T-helper 22 cell (primary cell): Measurements from ENCODE around the gene MCHR1.
"Not testable (repeated sequence)": the region's sequence is repeated elsewhere in the genome, so short reads cannot be mapped to it uniquely, and the experiment has no call there.

Source experiments
- DNase-seq: peaks from one replicate; pipeline ENCODE4 v3.0.0-alpha.2; 2020; ENCODE audit warnings: low read depth

Gene MCHR1

DNA sequence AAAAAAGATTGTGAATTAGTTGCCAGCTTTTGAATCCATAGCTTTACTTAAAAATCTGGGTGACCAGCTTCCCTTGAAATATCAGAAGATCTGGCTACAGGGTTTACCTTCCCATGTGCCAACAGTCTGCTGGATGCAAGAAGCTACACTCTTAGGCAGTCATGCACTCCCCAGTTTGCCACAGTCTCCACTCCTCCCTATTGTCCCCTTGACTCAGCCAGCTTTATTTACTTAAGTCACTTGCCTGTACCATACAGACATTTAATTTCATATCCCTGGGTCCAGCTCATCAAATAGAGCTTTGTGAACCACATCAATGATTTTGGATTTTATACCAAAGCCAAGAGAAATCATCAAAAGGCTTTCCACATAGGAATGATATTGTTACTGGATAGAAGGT lies 12.2 kb downstream of the MCHR1 start:
- DNase-seq: no peak

DNA sequence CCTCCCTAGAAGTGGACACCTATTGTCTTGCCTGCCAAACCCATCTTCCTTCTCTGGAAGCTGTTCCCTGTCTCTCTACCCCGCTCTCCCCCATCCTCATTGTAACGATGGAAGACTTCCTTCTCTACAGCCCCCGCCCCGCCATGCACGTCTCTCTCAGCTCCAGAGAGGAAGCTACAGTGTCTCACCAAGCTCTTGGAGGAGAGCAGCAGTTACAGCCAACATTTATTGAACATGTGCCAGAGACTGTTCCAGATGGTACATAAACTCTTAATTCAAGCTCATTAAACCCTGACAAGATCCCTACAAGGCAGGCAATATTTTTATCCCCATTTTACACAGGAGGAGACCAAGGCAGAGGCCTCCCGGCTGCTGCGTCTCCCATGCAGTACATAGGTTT lies 15.1 kb downstream of the MCHR1 start:
- no peak for DNase-seq

DNA sequence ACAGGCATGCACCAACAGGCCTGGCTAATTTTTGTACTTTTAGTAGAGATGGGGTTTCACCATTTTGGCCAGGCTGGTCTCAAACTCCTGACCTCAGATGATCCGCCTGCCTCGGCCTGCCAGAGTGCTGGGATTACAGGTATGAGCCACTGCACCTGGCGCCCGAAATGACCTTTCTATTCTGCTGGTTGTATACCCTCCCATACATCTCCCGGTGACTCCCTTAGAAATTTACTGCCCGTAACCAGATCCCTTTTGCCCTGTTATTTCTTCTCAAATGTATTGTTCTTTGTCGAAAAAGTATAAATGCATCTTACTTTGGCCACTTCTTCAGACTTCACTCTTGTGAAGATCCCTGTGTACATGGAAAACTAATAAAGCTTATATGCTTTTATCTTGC lies 22.0 kb downstream of the MCHR1 start:
- DNase-seq: no peak

DNA sequence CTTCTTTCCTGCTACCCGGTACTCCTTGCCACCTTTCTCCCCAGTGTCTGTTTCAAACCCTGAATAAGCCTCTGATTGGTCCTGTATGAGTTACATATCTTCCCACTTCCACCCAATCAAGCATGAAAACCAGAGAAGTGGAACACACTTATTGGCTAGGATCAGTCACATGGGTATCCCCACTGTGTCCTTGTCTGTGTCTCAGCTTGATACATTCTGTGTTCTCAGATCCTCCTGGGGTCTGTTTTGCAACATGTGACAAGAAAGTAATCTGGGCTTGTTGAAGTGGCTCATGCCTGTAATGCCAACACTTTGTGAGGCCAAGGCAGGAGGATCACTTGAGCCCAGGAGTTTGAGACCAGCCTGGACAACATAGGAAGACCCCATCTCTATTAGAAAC lies 23.9 kb downstream of the MCHR1 start:
- DNase-seq: no peak

DNA sequence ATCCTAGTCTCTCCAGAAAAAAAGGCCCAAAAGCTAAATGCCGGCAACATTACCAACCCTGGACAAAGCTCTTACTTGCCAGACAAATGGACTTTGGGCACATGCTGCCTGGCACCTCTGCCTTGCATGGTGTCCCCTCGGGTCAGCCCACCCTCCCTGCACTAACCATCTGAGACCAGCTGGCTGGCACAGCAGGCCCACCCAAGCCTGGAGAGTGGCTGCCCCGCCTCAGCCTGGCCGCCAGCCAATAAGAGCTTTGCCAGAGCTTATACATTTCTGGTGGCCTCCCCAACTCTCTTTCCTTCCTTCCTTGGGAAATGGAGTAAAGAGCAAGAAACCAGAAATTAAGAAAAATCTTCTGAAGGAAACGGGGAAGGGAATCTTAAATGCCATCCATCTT lies 24.5 kb downstream of the MCHR1 start:
- no peak for DNase-seq

DNA sequence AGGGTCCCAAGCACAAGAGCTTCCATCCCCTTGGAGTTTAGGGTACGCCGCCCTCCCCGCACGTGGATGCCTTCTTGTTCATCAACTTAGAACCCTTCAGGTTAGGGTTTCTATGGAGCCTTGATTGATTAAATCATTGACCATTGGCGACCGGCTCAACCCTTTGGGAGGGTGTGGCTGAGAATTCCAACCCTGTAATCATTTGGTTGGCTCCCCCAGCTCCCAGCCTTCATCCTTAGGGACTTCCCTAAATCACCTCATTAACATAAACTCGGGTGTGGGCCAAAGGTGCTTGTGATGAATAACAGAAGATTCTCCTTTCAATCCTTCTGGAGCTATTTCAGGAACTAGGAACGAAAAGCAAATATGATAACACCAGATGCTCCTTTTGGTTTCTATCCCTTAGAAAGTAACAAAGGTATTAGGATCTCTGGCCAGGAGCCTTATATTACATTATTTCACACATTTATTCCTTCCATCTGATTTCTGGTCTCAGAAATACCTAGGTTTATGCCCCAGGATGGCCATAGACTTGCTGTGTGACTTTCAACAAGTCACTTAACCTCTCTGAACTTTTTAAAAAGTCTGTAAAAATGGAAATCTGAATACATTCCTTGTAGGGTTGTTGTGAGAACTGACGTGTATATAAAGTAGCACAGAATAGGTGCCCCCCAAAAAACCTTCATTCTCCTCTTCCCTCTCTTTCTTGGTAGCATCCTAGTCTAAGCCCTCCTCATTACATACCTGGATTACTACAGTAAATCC lies 26.8 kb downstream of the MCHR1 start:
- DNase-seq: no peak

DNA sequence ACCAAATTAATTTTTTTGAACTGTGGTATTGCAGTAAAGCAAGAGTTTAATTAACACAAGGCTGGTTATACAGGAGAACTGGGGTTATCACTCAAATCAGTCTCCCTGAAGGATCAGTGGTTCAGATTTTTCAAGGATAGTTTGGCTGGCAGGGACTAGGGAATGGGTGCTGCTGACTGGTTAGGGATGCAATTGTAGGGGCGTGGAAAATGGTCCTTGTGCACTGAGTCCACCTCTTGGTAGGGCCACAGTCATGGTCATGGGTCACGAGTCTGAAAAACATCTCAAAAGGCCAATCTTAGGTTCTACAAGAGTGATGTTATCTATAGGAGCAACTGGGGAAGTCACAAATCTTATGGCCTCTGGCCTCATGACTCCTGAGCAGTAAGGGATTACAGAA lies 27.9 kb downstream of the MCHR1 start:
- no peak for DNase-seq

DNA sequence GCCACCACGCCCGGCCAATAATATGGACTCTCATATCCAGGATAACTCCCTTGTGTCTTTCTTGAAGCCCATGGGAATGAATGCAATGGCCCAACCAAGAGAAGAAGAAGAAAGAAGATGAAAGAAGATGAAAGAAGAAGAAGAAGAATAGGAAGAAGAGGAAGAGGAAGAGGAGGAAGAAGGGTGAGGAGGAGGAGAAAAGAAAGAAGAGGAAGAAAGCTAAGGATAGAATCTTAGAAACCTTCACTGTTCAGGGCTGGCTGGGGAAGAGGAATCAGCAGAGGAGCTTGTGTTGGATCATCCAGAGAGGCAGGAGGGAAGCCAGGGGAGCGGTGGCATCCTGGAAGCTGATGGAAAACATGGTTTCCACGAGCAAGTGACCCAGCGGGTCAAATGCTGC lies 28.9 kb downstream of the MCHR1 start:
- DNase-seq: no peak

DNA sequence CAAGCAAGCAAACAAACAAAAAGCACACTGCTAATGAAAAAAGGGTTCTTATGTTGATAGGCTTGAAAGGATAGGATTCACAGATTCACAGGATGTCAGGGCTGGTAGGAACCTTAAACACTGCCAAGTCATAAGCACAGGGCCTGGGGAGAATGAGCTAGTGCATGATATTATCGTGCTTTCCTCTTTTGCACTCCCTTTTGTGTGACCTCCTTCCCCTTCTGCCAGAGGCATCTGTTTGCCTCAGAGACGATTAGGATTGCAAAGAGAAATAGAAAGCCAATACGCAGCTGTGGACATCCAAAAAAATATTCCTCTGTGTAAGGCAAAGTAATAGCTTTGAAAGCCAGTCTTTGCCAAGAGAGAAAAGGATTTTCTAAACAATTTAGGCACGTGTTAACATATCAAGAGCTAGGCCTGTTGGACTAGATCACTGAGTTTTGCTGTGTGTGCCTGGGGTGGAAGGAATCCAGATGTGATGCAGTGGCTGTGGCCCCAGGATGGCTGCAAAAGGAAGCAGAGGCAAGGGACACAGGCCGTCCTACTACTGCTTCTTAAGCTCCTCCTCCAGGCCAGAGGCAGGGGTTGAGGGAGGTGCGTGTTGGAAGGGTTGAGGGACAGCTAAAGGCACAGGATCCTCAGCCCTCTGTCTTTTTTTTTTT lies 30.6 kb downstream of the MCHR1 start:
- DNase-seq: no peak

DNA sequence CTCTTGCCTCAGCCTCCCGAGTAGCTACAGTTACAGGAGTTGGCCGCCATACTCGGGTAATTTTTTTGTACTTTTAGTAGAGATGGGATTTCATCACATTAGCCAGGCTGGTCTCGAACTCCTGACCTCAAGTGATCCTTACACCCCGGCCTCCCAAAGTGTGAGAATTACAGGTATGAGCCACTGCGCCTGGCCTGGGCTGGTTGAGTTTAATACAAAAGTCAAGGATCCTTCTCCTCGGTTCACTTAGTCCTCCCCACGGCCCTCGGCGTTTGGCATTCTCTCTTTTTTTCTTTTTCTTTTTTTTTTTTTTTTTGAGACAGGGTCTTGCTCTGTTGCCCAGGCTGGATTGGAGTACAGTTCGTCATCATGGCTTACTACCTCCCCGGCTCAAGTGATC lies 33.0 kb downstream of the MCHR1 start:
- DNase-seq: no peak

DNA sequence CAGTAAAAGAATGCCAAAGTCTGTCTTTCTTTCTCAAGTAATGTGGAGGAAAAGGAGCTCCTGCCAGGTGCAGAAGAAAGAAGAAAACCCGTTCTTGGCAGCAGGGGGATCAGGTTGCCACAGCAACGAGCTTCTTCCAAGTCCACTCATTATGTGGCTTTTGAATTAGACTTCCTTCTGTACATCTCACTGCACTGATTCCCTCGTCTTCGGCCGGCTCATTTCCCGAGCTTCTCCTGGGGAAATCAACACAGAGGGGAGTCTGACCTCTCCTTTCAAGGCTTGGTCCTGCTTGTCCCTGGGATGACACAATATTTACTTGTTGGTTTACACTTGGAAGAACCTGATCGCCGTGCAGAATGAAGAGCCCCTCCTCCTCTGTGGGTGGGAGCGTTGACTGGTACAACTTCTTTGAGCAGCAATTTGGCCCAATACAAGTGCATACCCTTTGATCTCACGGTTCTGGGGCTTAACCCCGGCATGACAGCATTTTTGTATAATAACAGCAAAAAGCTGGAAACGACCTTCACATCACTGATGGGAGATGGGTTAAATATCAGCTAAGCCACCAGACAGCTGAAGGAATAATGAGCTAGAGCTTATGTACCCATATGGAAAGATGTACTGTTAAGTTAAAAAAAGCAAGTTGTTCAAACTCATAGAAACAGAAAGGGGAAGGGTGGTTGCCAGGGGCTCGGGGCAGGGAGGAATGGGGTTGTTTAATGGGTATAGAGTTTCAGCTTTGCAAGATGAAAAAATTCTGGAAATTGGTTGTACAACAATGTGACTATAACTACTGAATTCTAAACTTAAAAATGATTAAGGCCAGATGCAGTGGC lies 35.4 kb downstream of the MCHR1 start:
- no peak for DNase-seq

DNA sequence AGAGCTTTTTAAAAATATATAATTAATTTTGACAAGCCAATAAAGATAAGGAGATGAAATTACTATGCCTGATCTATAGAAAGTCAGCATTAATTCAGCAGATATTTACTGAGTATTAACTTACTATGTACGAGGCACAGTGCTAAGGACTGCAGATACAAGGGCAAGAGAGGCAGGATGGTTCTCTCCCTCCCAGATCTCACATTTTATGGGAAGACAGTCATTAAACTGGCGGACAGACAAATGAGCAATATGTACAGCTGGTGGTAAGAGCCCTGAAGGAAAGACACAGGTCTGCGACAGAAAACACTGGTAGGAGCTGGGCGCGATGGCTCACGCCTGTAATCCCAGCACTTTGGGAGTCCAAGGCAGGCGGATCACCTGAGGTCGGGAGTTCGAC lies 36.8 kb downstream of the MCHR1 start:
- DNase-seq: no peak

DNA sequence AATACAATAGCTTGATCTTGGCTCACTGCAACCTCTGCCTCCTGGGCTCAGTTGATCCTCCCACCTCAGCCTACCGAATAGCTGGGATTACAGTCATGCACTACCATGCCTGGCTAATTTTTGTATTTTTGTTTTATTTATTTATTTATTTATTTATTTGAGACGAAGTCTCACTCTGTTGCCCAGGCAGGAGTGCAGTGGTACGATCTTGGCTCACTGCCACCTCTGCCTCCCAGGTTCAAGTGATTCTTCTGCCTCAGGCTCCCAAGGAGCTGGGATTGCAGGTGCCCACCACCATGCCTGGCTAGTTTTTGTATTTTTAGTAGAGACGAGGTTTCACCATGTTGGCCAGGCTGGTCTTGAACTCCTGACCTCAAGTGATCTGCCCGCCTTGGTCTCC lies 38.4 kb downstream of the MCHR1 start:
- not testable (repeated sequence) for DNase-seq

DNA sequence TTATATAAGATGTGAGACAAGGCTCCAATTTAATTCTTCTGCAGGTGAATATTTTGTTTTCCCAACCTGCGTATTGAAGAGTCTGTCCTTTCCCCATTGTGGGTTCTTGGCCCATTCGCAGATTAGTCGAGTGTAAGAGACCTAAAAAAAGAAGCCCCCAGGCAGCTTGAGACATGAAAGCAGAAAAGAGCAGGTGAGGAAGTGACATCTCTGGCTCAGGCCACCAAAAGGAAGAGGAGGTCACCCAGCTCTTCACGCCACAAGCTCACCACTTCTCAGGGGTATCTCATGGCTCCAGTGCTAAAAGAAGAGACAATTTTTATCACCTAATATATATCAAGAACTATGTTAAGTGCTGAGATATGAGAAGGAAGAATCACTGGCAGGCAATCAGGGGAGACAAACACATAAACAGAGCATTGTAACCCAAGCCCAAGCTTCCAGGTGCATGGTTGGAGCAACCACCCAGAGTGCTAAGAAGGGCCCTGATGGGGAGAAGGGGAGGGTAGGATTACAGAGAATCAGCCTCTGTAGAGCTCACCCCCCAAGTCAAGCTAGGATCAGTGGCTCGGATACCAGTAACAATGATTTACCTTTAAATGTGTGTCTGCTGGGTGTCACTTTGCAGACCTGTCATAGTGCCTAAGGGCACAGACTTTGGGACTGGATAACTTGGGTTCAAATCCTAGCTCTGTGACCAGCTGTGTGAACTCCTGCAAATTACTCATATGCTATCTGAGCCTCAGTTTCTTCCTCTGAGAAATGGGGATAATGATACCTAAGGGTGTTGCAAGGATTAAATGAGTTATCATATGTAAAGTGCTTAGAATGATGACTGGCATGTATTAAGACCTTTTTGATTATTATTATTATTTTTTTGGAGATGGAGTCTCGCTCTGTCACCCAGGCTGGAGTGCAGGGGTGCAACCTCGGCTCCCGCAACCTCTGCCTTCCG lies 39.2 kb downstream of the MCHR1 start:
- DNase-seq: no peak

DNA sequence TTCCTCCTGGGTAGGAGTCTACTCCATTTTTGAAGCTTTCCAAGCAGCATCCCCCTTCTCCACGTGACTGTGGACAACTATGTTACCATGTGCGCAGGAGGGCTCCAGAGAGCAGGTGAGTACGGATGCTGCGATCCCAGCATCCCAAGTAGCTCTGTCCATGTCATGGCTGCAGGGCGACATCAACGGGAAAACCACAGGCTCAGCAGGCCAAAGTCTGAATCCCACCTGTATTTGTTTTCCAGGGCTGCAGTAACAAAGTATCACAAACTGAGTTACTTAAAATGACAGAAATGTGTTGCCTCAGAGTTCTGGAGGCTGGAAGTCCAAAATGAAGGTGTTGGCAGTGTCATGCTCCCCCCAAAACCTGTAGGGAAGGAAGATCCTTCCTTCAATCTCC lies 40.3 kb downstream of the MCHR1 start:
- DNase-seq: no peak

DNA sequence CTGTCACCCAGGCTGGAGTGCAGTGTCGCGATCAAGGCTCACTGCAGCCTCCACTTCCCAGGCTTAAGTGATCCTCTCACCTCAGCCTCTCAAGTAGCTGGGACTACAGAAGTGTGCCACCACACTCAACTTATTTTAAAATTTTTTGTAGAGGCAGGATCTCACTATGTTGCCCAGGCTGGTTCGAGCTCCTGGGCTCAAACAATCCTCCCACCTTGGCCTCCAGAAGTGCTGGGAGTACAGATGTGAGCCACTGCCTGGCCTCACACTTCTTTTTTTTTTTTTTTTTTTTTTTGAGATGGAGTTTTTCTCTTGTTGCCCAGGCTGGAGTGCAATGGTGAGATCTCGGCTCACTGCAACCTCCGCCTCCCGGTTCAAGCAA lies 40.9 kb downstream of the MCHR1 start:
- not testable (repeated sequence) for DNase-seq

DNA sequence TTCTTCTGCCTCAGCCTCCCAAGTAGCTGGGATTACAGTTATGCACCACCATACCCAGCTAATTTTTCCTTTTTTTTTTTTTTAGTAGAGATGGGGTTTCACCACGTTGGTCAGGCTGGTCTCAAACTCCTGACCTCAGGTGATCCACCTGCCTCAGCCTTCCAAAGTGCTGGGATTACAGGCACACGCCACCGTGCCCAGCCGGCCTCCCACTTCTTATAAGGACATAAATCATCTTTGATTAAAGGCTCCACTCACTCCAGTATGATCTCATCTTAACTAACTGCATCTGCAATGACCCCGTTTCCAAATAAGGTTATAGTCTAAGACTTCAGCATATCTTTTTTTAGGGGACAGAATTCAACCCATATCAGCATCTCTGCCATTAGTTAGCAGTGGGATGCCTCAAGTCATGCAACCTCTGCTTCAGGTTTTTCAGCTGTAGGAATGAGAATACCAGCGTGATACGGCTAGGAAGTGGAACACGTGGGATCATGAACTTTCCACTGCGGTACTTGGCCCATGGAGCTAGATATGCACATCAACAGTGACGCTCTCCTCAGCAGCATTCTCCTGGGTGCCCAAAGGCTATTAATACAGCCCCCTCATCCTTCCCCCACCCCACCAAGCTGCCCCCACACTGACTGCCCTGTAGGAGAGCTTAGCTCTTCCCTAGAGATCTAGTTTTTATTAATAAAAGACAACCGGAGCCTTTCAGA lies 41.4 kb downstream of the MCHR1 start:
- no peak for DNase-seq

DNA sequence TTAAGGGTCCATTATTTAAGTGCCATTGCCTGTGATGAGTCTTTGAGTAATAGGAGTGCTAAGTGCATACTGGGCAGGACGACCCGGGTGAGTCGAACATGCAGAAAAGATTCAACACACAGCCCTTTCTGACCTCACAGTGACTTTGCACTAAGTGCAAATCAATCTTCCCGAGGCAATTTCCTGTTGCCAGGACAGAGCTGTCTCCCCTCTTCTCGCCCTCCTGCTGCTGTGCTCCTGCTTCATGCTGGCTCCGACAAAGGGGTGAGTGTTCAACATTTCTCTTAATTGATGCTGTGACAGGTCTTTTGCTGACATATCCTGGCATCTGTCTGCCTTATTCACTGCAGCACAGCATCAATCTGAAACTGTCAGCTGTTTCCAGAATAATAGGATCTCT lies 42.0 kb downstream of the MCHR1 start:
- DNase-seq: no peak

DNA sequence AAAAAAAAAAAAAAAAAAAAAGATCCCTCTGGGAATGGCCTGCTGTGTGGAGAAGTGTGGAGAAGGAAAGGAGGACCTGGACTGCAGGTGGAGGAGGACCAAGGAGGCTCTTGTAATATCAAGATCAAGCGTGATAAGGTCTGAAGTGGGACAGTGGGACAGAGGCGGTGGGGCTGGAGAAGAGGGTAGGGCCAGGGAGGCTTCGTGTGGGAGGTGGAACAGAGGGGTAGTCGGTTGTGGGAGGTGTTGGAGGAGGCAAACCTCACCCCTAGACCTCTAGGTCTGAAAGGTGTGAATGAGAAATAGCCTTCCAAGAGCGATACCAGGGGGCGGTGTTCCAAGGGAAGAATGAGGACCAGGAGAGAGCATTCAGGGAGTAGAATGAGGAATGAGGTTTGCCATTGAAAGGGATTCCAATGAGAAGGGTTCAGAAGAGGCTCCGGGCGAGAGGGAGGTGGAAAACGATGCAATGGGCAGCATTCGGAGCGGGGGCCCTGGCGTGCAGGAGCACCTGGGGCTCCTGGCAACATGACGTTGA lies 44.2 kb downstream of the MCHR1 start:
- DNase-seq: no peak

DNA sequence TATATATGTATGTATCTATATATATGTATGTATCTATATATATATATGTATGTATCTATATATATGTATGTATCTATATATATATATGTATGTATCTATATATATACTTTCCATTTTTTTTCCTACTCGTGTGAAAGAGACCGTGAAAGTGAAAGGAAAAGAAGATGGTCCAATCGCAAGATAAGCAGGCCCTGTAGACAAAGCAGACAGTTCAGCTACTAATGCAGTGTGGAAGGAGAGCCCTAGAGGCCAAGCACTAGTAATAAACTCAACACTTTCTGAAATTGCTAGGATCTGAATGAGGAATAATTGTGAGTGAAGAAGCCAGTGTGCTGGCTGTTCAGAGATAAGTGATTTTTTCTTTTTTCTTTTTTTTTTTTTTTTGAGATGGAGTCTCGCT lies 47.2 kb downstream of the MCHR1 start:
- no peak for DNase-seq
